Vagina (tissue), 2 donors: ENCODE results near the gene SMPD2. TPM values are rescaled to one million over a fixed set of nuclear protein-coding genes. Genes with fewer than 3 reads are reported as not detected.

Experiments
- DNase-seq, 2 donors: peaks; one replicate each; pipeline ENCODE4 v3.0.0-alpha.2; 2017; ENCODE audit errors: extremely low spot score in 2 of 2
- H3K27ac ChIP-seq: fragments of 200-600 bp; sonication (generic); one replicate; pipeline ENCODE4 v1.5.1; 2019
- H3K27me3 ChIP-seq: fragments of 200-600 bp; sonication (generic); one replicate; pipeline ENCODE4 v1.5.1; 2019
- H3K36me3 ChIP-seq, 2 donors: fragments of 200-600 bp; sonication (generic); one replicate each; pipeline ENCODE4 v1.5.1; 2017 to 2019
- H3K4me1 ChIP-seq: fragments of 200-600 bp; sonication (generic); one replicate; pipeline ENCODE4 v1.5.1; 2019
- H3K4me3 ChIP-seq, 2 donors: fragments of 200-600 bp; sonication (generic); 1 replicate in 1 of 2; 2 replicates in 1 of 2; pipeline ENCODE4 v1.5.1; 2016 to 2019
- H3K9me3 ChIP-seq: fragments of 200-600 bp; sonication (generic); one replicate; pipeline ENCODE4 v1.5.1; 2019
- CTCF ChIP-seq, 3 experiments: fragments of 450-650 bp in 2 of 3; fragments of 200-600 bp in 1 of 3; sonication (generic) in 1 of 3; IDR thresholded peaks; one replicate each; pipeline ENCODE4 v1.5.1; 2017 to 2019; ENCODE audit warnings: antibody characterized with exemption in 3 of 3, mild to moderate bottlenecking in 2 of 3, moderate library complexity in 2 of 3
- POLR2A ChIP-seq, 2 donors: fragments of 450-650 bp; IDR thresholded peaks; one replicate each; pipeline ENCODE4 v1.6.1; 2017; ENCODE audit warnings: antibody characterized with exemption in 2 of 2, mild to moderate bottlenecking in 2 of 2, moderate library complexity in 2 of 2
- POLR2AphosphoS5 ChIP-seq, 2 donors: sonication (generic); formaldehyde crosslinking; IDR thresholded peaks; one replicate each; pipeline ENCODE4 v1.9.0; 2017; ENCODE audit warnings: antibody characterized with exemption in 2 of 2, mild to moderate bottlenecking in 2 of 2, low read depth in 1 of 2; ENCODE audit not compliant: insufficient read depth in 1 of 2
- intact Hi-C: fragments of 100-400 bp; cut with DNase I; formaldehyde crosslinking; loops from one replicate; pipeline ENCODE4 v1.15.1; 2023
- total RNA-seq: library from RNA; depleted of rRNA; stranded (reverse); fragments of >200 nt; gene quantifications from one replicate; pipeline ENCODE4 v1.2.3, GENCODE V29; 2016

SMPD2 gene
- total RNA-seq, 1 donor from 2014 or later: 21.4 TPM

GRCh38 chr6:109478222-109478805 is 37.8 kb downstream of the SMPD2 start:
- peak overlapping the region; percentile 33 for H3K27ac ChIP-seq
- H3K36me3 ChIP-seq: peaks cover 0 to 27% of the 10 kb centered on the region in 2 donors
- peaks cover 60% of the 10 kb centered on the region for H3K4me1 ChIP-seq
- TF ChIP-seq POLR2AphosphoS5 (IDR thresholded peaks at IDR 0.05; ENCODE audit: insufficient read depth in 1 of 2, low read depth in 1 of 2) (no peak), POLR2A (IDR thresholded peaks at IDR 0.05) (no peak), CTCF (IDR thresholded peaks at IDR 0.05) (no peak)
- intact Hi-C loops: no loop called here
- no peak overlapping the region for H3K4me3 ChIP-seq
- no peaks in the 10 kb centered on the region for H3K27me3 ChIP-seq
- peak in 1 of 2 donors; percentile 18 for DNase-seq
- H3K9me3 ChIP-seq: no peaks in the 10 kb centered on the region

GRCh38 chr6:109478841-109479624 is 38.5 kb downstream of the SMPD2 start:
- Histone ChIP-seq H3K27me3 (no peaks in the 10 kb centered on the region), H3K4me3 (peak overlapping the region in 1 of 2 donors; percentile 12), H3K9me3 (no peaks in the 10 kb centered on the region), H3K4me1 (peaks cover 60% of the 10 kb centered on the region), H3K27ac (peak overlapping the region; percentile 1), H3K36me3 (peaks cover 0 to 27% of the 10 kb centered on the region in 2 donors)
- TF ChIP-seq CTCF (IDR thresholded peaks at IDR 0.05): no peak
- no peak for TF ChIP-seq POLR2AphosphoS5 (IDR thresholded peaks at IDR 0.05; ENCODE audit: insufficient read depth in 1 of 2, low read depth in 1 of 2)
- no peak for TF ChIP-seq POLR2A (IDR thresholded peaks at IDR 0.05)
- peak; percentile 2 to 25 for DNase-seq
- intact Hi-C loops: no loop called here

GRCh38 chr6:109480993-109481480 is 40.5 kb downstream of the SMPD2 start:
- H3K36me3 ChIP-seq: peaks cover 0 to 11% of the 10 kb centered on the region in 2 donors
- H3K27ac ChIP-seq: no peak overlapping the region
- intact Hi-C loops: no loop called here
- no peaks in the 10 kb centered on the region for H3K27me3 ChIP-seq
- TF ChIP-seq POLR2A (IDR thresholded peaks at IDR 0.05): no peak
- no peak for TF ChIP-seq CTCF (IDR thresholded peaks at IDR 0.05)
- TF ChIP-seq POLR2AphosphoS5 (IDR thresholded peaks at IDR 0.05; ENCODE audit: insufficient read depth in 1 of 2, low read depth in 1 of 2): no peak
- no peaks in the 10 kb centered on the region for H3K9me3 ChIP-seq
- DNase-seq: peak; percentile 25 to 58
- H3K4me3 ChIP-seq: no peak overlapping the region
- H3K4me1 ChIP-seq: peaks cover 60% of the 10 kb centered on the region

- peaks cover 42% of the 10 kb centered on the region for H3K4me1 ChIP-seq
These were observed 42.6 kb downstream of the SMPD2 start, which contains the start of gene ZBTB24 for GRCh38 chr6:109482905-109483734. ZBTB24 (minus strand) TSS chr6:109483219; CDS start chr6:109482026, 1,193 bp downstream.

More at GRCh38 chr6:109482905-109483734, 42.6 kb downstream of the SMPD2 start, which contains the start of gene ZBTB24:
- Histone ChIP-seq H3K27me3 (no peaks in the 10 kb centered on the region), H3K9me3 (no peaks in the 10 kb centered on the region), H3K4me3 (peak within 1 kb of the TSS; percentile 85 to 95), H3K36me3 (peaks cover 0 to 4% of the 10 kb centered on the region in 2 donors), H3K27ac (peak within 1 kb of the TSS; percentile 81)
- peak in 1 of 2 donors; percentile 10 for TF ChIP-seq POLR2AphosphoS5 (IDR thresholded peaks at IDR 0.05; ENCODE audit: insufficient read depth in 1 of 2, low read depth in 1 of 2)
- TF ChIP-seq POLR2A (IDR thresholded peaks at IDR 0.05): peak in 1 of 2 donors; percentile 65
- no peak for TF ChIP-seq CTCF (IDR thresholded peaks at IDR 0.05)
- peak; percentile 92 to 95 for DNase-seq
- intact Hi-C loops: loop anchor here (2.0 kb wide), 1 partner anchor 100 kb away; the partner anchor contains the start of gene CD164
